Fibroblast of skin of left biceps (primary cell): ENCODE measurements around the gene NKIRAS2.

ENCODE experiments used
- DNase-seq, 2 experiments: peaks; one replicate each; pipeline ENCODE4 v3.0.0-alpha.2; 2013; ENCODE audit warnings: low read depth in 2 of 2

NKIRAS2 gene

GRCh38 chr17:42055027-42055426 is 35.1 kb downstream of the NKIRAS2 start:
- DNase-seq = no peak

- DNase-seq = no peak
Measured at GRCh38 chr17:42055496-42055895, 35.6 kb downstream of the NKIRAS2 start.

DNA sequence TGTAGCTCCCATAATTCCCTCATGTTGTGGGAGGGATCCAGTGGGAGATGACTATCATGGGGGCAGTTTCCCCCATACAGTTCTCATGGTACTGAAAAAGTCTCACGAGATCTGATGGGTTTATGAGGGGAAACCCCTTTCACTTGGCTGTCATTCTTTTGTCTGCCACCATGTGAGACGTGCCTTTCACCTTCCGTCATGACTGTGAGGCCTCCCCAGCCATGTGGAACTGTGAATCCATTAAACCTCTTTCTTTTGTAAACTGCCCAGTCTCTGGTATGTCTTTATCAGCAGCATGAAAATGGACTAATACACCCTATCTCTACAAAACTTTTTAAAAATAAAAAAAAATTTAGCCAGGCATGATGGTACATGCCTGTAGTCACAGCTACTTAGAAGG is 36.7 kb downstream of the NKIRAS2 start:
- DNase-seq = no peak

DNA sequence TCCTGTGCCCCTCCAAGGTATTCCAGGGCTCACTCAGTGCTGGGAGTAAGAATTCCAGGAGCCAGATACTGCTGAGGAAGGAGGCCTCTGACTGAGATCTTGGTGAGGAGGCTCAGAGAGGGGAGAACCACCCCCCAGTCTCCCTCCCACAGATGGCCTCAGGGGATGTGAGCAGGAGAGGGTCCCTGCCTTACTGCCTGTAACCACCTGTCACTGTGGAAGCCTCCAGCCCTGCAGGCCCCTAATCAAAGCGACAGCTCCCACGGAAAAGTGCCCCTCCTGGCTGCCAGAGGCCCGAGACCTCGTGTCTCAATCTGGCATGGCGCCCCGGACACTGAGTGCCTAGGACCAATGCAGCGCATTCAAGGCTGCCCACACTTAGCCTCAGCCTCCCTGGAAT is 38.2 kb downstream of the NKIRAS2 start:
- DNase-seq = no peak

DNA sequence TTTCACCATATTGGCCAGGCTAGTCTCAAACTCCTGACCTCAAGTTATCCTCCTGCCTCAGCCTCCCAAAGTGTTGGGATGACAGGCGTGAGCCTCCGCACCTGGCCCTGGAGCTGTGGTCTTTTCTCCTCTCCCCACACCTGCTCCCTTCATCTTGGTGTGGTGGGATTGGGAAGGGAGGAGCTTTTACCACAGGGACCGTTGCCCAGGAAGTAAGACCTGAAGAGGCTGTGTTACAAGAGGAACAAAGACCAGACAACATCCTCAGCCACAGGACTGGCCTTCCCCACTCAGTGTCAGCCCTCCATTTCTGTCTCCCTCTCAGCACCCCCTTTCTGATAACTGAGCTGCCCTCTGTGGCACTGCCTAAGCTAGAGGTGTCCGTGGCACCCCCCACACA is 39.9 kb downstream of the NKIRAS2 start:
- DNase-seq = no peak

DNA sequence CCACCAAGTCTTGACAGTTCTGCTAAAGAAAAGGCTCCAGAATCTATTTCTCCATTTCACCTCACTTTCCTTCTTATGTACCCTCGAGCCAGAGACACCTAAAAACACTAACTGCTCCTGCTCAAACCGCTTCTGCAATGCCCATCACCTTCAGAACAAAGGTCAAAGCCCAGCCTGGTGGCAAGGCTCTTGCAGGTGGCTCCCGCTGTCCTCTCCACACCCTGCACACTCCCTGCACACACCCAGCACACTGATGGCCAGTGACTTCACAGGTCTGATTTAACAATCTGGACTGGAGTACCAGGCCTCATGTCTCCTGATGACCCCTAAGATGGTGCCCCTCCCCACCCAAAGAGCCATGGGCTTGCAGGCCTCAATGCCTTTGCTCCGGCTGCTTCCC is 40.3 kb downstream of the NKIRAS2 start:
- DNase-seq = no peak

- no peak for DNase-seq
Measured at GRCh38 chr17:42061646-42062487, 42.0 kb downstream of the NKIRAS2 start.

- no peak for DNase-seq
Measured at GRCh38 chr17:42062681-42063080, 42.8 kb downstream of the NKIRAS2 start.

- DNase-seq = no peak
Measured at GRCh38 chr17:42065201-42065600, 45.3 kb downstream of the NKIRAS2 start.

GRCh38 chr17:42067371-42068091 is 47.6 kb downstream of the NKIRAS2 start:
- DNase-seq = no peak

- DNase-seq = no peak
Measured at GRCh38 chr17:42068979-42069378, 49.1 kb downstream of the NKIRAS2 start.

DNA sequence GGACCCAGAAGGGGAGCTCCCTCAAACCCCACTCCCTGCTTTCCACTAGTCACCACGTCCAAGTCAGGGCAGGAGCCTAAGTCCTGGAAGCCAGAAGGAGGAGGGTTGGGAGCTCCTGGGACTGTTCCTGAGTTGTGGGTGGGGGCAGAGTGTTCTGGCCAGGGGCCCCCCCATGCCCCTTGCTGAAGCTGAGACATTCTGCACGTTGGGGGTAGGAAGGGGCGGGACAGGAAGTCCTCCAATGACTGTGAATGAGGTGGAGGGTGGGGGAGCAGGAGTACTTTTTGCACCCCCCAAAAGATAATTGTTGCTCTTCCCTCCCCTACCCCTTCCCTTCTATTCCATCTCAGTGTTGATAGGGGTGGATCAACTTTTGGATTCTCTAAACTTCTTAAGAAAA is 51.9 kb downstream of the NKIRAS2 start:
- no peak for DNase-seq

DNA sequence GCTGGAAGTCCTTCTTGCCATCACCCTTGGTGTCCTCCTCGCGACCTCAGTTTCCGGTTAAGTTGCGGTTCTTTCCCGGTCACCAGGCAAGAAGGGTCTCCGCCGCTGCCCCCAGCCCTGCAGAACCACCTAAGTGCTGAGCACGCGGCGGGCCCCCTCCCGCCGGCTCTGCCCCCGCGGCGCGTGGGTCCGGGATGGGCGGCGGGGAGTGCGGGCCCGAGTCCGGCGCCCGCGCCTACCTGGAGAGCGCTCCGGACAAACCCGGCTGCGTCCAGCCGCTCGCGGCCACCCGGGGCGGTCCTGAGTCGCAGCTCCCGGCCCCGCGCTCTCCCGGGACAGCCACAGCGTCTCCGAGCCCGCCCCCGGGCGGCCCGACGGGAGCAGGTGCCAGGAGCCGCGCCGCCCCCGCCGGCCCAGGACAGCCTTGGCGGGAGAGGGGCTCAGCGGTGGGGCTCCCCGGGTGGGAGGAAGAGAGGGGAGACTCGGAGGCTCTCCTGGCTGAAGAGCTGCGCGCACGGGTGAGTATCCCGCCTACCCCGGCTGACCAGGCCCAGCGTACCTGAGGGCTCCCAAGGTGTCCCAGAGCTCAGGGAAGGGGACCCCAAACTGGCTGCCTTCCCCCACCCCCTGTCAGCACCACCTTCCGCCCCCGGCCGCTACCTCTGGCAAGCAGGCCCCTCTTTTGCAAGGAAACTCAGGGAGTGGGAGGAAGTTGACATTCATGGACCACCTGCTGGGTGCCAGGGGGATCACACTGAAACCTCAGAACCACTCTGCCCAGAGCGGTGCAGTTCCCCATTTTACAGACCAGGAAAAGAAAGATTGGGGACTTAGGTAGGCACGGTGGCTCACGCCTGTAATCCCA is 52.7 kb downstream of the NKIRAS2 start:
- no peak for DNase-seq
